A549 treated with AZD9567 at 1 μM for 4 hours (cell line): ENCODE measurements around the gene C1QTNF2. TPM values are rescaled to one million over a fixed set of nuclear protein-coding genes. Genes with fewer than 3 reads are reported as not detected.

Experiments used
- total RNA-seq: library from RNA; stranded (reverse); fragments of 200-300 nt; extraction: Qiagen RNA extraction; gene quantifications from 5 replicates; pipeline ENCODE4 v1.2.3, GENCODE V29; 2022; ENCODE audit not compliant: insufficient read depth

Gene C1QTNF2
- 0.07 to 0.13 TPM (median 0.09 TPM) in 4 of 5 replicates, not detected in the other for total RNA-seq

DNA sequence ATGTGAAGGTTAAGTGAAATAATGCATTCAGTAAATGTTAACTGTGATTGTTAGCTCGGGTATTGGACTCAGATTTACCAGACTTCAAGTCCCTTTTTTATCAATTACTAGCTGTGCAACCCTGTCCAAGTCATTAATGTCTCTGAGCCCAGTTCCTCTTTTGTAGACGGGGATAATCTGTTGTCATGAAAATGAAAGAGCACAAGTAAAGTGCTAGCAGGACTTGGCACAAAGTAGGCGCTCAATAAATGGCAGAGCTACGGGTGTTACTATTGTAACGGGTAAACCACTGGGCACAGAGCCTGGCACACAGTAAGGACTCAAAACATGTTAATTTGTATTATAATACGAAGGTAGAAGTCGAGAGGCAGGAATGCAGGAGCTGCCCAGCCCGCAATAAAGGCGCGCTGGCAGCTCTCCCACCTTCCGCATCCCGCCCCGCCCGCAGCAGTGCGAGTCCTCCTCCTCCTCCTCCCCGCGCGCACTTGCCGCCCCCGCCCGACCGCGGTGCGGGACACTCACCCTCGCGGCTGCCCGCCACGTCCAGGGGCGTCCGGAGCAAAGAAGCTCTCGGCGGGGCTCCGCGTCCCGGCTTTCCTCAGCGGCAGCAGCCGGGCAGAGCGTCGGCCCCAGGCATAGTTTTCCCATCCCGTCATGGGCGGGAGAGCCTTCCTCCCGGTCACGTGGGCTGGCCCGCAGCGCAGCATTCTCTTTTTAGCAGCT, at the start of gene C1QTNF2:
TSS of gene C1QTNF2 (minus strand) at position 637 of the 723 bp plus-strand sequence. CDS start 15,615 bp downstream, outside the sequence.

GRCh38 chr5:160418561-160419457, 48.4 kb upstream of the C1QTNF2 start, which contains the start of gene SLU7:
TSS of gene SLU7 (minus strand) at chr5:160419081. CDS start at chr5:160415294, 3,787 bp downstream.

DNA sequence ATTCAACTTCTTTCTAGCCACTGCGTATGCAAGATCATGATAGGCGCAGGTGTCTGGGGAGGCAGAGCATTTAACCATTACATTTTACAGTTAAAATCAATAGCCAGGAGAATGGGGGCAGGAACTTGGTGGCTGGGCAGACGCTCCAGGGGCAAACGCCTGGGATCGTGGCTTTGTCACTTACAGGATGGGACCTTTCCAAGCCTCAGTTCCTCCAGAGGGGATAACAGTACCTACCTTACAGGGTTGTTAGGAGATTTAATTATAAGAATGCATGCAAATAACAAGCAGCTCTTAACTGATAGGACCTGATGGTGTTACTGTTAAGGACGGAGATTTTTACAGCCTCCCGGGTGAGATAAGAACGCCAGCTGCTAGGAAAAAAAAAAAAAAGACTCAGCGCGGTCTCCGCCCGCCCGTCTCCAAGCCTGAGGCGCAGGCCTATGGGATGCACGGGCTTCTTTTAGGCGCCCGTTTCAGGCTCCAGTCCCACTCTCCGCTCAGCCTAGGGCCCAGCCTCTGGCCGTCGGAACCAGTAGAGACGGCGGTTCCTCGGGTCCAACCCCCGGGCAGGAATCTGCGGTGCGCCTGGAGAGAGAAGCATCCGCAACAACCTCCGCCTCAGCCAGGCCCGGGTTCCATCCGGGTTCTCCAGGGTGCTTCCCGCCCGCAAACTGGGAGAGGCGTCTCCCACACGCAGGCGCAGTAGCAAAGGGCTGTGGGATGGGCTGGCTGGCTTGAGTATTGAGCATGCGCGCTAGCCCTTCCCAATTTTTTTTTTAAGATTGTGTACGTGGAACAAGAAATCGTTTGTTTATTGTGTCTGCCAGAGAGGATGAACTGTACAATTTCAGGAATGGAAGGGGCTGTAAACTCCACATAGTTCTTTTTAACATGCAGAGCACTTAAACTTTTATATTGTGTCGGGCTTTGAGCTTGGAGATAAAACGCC, 29.3 kb upstream of the C1QTNF2 start, which contains the start of gene FAM200C:
TSS of gene FAM200C (minus strand) at position 653 of the 952 bp plus-strand sequence. CDS start 4,564 bp downstream, outside the sequence.

DNA sequence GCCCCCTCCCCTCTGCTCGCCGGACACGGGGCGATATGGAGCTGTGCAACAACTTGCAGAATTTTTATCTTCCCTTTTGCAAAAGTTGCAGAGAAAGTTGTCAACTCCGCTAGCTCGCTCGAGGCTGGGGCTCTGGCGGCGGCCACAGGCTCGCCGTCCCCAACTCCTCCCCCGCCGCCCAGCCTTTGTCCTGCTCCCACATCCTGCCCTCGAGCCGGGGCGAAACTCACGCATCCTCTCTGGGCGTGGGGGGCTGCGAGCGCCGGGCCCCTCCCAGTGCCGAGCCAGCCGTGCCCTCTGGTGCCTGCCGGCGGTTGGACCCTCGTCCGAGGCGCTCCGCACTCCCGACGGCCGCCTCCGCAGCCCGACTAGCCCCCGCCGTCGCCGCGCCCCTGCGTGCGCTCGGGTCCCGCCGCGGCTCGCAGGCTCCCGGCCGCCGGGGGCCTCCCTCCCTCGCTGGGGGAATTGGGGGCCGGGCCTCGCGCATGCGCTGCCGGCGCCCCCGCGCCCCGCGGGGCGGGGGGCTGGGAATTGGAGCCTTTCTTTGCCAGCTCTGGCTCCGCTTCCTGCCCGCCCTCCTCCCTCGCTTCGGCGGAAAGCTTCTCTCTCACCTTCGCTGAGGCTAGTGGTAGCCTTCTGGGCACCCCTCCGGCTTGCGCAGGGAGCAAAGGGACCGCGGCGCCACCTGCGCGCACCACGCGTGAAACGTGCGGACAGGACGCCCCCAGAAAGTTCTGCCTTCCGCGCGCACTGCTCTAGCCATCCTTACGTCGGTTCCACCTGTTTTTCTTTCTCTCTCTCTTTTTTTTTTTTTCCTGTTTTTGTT, 58.1 kb downstream of the C1QTNF2 start, which contains the start of gene CCNJL:
TSS of gene CCNJL (minus strand) at position 431 of the 826 bp plus-strand sequence. CDS start 641 bp downstream, outside the sequence.

Other genes starting within 250 kb of the C1QTNF2 start
- 0.76 to 1.4 TPM (median 1.1 TPM) in 4 of 5 replicates, not detected in the other for gene FABP6, start 141.1 kb downstream of the C1QTNF2 start, total RNA-seq
- 8.8 to 12.8 TPM (median 10.1 TPM) in 5 replicates for gene CCNJL, start 58.1 kb downstream of the C1QTNF2 start, total RNA-seq
- 1.8 to 2.3 TPM (median 1.8 TPM) in 5 replicates for gene FAM200C, start 29.4 kb upstream of the C1QTNF2 start, total RNA-seq
- gene SLU7, start 48.5 kb upstream of the C1QTNF2 start, total RNA-seq: 37.3 to 62.6 TPM (median 43.4 TPM) in 5 replicates
- gene PTTG1, start 51.2 kb upstream of the C1QTNF2 start, total RNA-seq: 197 to 341 TPM (median 210 TPM) in 5 replicates